ENCODE measurements around the gene GRIN3B.

GRCh38 chr19:1050989-1051788 lies 51.0 kb downstream of the GRIN3B start:
- TF ChIP-seq REST (IDR thresholded peaks at IDR 0.05; ENCODE audit: insufficient read depth in 1 of 2, low read depth in 2 of 2, low read length in 2 of 2): no peak
- TF ChIP-seq POLR2AphosphoS5 (IDR thresholded peaks at IDR 0.05; ENCODE audit: low read depth, low read length): no peak
- no peak for TF ChIP-seq TAF1 (IDR thresholded peaks at IDR 0.05; ENCODE audit: borderline replicate concordance, insufficient read depth, low read length)
- TF ChIP-seq SIN3A (IDR thresholded peaks at IDR 0.05; ENCODE audit: borderline replicate concordance, insufficient read depth, low read length): no peak
- TF ChIP-seq FOXP2 (optimal IDR thresholded peaks at IDR 0.05; ENCODE audit: borderline replicate concordance, extremely low read depth, extremely low read length, insufficient read depth): no peak
